SK-MEL-5 (cell line): Measurements from ENCODE around the gene PEAR1. TPM values are rescaled to one million over a fixed set of nuclear protein-coding genes. Genes with fewer than 3 reads are reported as not detected.

ENCODE experiments used
- DNase-seq: peaks from one replicate; pipeline ENCODE4 v3.0.0-alpha.2; 2016; ENCODE audit warnings: low read depth, low spot score
- in situ Hi-C: cut with HindIII; loops from 2 replicates; pipeline ENCODE4 v1.10.0; 2016; ENCODE audit warnings: low sequenced_read_pairs, high pct_unique_total_duplicates, low pct_unique_long_range_greater_than_20kb
- total RNA-seq: library from RNA; depleted of rRNA; stranded (reverse); fragments of >200 nt; shearing (Covaris generic); gene quantifications from 2 replicates; pipeline ENCODE4 v1.2.3, GENCODE V29; 2014

The PEAR1 gene
- total RNA-seq, 1 experiment from 2014 or later: not detected

- no peak for DNase-seq
- in situ Hi-C loops: no loop called here
Measured at GRCh38 chr1:156857532-156857931, 36.0 kb upstream of the PEAR1 start.

- in situ Hi-C loops: no loop called here
- DNase-seq: no peak
Measured at GRCh38 chr1:156858555-156858956, 35.0 kb upstream of the PEAR1 start.

- in situ Hi-C loops: no loop called here
Measured at GRCh38 chr1:156858959-156859522, 34.5 kb upstream of the PEAR1 start, which contains the start of gene INSRR. TSS of gene INSRR (minus strand) at chr1:156859117. CDS start at chr1:156858621, 496 bp downstream.

DNA sequence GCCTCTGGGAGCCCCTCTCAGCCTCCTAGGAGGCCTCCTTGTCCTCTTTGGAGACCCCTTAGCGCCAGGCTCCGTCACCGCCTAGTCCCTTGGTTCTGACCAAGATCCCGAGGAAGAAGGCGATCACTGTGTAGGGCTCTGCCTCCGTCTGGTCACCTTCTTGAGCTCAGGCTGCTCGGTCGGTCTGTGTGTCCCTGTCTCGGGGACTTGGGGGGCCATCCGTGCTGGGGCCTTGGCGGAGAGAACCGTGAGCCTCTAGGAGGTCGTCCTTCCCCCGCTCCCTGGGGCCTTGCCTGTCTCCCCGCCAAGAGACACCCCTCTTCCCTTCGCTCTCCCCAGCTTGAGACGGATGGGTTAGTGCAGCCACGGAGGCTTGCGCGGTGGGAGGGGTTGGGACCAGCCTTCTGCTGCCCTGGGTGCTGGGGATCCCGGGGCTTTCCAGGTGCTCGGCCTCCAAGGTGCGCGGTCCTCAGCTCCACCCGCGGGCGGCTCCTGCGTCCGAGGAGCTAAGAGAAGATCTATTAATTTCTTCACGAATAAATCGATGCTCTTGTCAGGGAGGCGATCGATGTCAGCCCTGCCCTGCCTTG lies 33.9 kb upstream of the PEAR1 start:
- in situ Hi-C loops: no loop called here
- no peak for DNase-seq

More at GRCh38 chr1:156858959-156859522, 34.5 kb upstream of the PEAR1 start, which contains the start of gene INSRR:
- DNase-seq: no peak

- DNase-seq: peak; percentile 46
- in situ Hi-C loops: no loop called here
Measured at GRCh38 chr1:156860113-156860627, 33.3 kb upstream of the PEAR1 start.

- DNase-seq: peak; percentile 18
- in situ Hi-C loops: no loop called here
Measured at GRCh38 chr1:156860628-156861423, 32.7 kb upstream of the PEAR1 start, which contains the start of gene NTRK1. TSS of gene NTRK1 (plus strand) at chr1:156860865. CDS start at chr1:156860935, 70 bp downstream.

GRCh38 chr1:156862584-156862983 lies 30.9 kb upstream of the PEAR1 start:
- DNase-seq: no peak
- in situ Hi-C loops: no loop called here

- in situ Hi-C loops: no loop called here
- no peak for DNase-seq
Measured at GRCh38 chr1:156862997-156863599, 30.4 kb upstream of the PEAR1 start.

DNA sequence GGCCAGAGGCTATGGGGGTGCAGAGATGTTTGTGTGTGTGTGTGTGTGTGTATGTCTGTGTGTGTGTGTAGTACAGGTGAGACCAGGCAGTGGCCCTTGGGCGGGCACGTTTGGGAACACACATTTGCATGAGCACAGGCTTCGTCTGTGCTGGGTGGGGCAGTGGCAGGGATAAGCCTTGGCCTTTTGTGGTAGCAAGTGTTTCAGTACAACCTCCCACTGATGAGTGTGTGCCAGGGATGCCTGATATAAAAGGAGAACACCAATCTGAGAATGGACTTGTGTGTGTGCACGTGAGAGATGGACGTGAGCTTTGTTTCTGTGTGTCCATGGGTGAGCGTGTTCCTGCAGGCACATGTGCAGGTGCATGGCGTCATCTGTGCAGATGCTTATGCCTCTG lies 29.9 kb upstream of the PEAR1 start:
- no peak for DNase-seq
- in situ Hi-C loops: no loop called here

DNA sequence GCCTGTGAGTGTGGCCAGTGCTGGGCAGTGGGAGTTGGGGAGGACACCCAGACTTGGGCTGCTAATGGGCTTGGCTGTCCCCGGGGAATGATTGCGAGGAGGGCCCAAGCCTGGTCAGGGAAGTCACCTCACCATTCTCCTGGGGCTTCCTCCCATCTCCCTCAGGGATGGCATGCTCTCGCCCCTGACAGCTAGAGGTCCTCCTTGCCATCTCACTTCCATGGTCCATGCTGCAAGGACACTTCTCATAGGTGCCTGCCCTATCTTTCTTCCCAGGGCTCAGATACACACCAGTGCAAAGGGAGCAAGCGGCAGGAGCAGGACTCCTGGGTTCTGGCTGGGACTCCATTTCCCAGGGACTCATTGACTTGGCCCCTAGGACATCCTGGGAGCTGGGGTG lies 28.7 kb upstream of the PEAR1 start:
- in situ Hi-C loops: no loop called here

GRCh38 chr1:156865258-156865657 lies 28.3 kb upstream of the PEAR1 start:
- in situ Hi-C loops: no loop called here
- no peak for DNase-seq

More for the DNA sequence above, 28.7 kb upstream of the PEAR1 start:
- DNase-seq: no peak

DNA sequence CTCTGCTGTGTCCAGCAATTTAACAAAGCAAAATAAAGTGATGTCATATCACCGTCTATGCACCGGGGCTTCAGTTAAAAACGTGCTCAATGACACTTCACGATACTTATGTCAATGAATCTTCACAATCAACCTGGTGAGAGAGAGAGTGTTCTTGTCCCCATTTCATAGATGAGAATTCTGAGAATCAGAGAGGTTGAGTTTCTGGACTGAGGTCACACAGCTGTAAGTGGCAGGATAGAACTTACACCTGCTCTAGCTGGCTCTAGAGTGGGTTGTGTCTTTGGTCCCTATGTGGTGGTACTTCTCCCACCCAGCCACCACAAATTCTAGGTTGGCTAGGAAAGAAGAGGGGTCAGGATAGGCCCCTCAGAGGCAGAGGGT lies 27.7 kb upstream of the PEAR1 start:
- in situ Hi-C loops: no loop called here
- no peak for DNase-seq

DNA sequence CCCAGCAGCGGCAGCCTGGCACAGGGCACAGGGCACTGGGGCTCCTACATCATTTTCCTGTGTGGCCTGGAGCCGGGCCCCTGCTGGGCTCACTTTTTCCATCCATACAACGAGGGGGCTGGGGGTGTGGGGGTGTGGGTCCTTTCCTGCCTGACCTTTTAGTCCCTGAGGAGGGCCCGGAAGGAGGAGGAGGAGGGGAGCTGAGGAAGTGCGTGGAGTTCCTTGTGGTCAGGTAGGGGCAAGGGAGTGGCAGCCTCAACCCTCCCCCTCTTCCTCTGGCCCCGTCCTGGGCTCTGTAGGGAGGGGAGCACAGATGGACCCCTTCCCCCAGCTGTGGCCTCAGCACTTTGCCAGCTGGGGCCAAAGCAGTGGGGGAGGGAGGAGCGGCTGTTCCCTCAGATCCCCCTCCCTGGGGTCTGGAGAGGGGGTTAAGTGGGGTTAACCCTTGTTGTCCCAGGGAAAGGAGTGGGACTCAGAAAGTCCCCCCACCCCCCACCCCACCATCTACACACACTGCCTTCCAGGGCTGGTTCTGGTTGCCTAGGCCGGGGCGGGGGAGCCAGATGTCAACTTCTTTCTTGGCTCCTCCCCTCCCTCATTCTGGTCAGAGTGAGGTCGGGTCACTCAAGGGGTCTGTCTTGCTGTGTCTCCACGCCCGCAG lies 27.1 kb upstream of the PEAR1 start:
- DNase-seq: no peak
- in situ Hi-C loops: no loop called here

DNA sequence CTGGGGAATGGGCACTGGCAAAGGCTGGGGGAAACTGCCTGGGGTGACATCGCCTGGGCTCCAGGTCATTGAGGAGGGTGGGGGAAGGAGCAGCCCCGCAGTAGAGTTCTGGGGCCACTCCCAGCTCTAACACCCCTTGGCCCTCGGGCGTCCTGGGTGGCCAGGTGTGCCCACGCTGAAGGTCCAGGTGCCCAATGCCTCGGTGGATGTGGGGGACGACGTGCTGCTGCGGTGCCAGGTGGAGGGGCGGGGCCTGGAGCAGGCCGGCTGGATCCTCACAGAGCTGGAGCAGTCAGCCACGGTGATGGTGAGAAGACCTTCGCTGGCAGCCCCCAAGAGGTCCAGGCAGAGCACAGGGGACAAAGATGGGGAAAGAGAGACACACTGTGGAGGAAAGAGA lies 25.2 kb upstream of the PEAR1 start:
- in situ Hi-C loops: no loop called here
- no peak for DNase-seq

GRCh38 chr1:156869455-156869854 lies 24.1 kb upstream of the PEAR1 start:
- in situ Hi-C loops: no loop called here

GRCh38 chr1:156873659-156874058 lies 19.9 kb upstream of the PEAR1 start:
- no peak for DNase-seq
- in situ Hi-C loops: no loop called here

More at GRCh38 chr1:156869455-156869854, 24.1 kb upstream of the PEAR1 start:
- no peak for DNase-seq

- no peak for DNase-seq
- in situ Hi-C loops: no loop called here
Measured at GRCh38 chr1:156874142-156874541, 19.4 kb upstream of the PEAR1 start.
